ENCODE results near the gene GCN1. TPM values are rescaled to one million over a fixed set of nuclear protein-coding genes. Genes with fewer than 3 reads are reported as not detected.

GCN1 gene
- total and polyA plus RNA-seq, 2 of the 8 experiments (the other 6 are each of a cell fraction or from before 2014, with no cell fraction given): 61.4 to 133 TPM

DNA sequence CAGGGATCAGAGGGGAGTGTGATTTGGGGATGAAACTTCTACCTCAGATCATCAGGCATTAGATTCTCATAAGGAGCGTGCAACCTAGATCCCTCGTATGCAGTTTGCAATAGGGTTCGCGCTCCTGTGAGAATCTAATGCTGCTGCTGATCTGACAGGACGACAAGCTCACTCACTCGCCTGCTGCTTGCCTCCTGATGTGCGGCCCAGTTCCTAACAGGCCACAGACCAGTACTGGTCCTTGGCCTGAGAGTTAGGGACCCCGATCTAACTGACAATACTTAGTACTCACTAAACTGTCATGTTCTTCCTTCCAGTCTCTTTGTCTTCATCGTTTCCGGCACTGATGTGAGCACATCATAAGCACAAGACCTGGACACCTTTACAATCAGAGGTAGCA is 11.7 kb upstream of the GCN1 start:
- H3K27me3 ChIP-seq (replicated peaks in 1 of 4; ENCODE audit: control insufficient read depth in 3 of 4, extremely low read depth in 1 of 4, insufficient read depth in 3 of 4, low read length in 3 of 4): no peaks in the 10 kb centered on the region
- H4K8ac ChIP-seq (ENCODE audit: extremely low read depth, insufficient read depth, low read length): no peak overlapping the region
- ChIA-PET CTCF (ENCODE audit: partially characterized antibody) (interaction anchor here (0.8 to 1.9 kb wide), 3 partner anchors 9 to 22 kb away, joined by 3 to 6 read pairs (median 4); no protein-coding TSS in a partner anchor), POLR2A (ENCODE audit: partially characterized antibody) (interaction anchor here (29.0 to 88.3 kb wide), 3 partner anchors 7 to 61 kb away, joined by 1305 to 4270 read pairs (median 1305); partner anchors contain the start of genes GCN1, PXN, RNU4-1 and RNU4-2)
- TF ChIP-seq TBP (IDR thresholded peaks at IDR 0.05; ENCODE audit: low read depth, low read length) (no peak), TEAD4 (IDR thresholded peaks at IDR 0.05; ENCODE audit: low read depth, low read length) (no peak), POLR2A (IDR thresholded peaks at IDR 0.05; ENCODE audit: control extremely low read depth in 1 of 2, low read depth in 2 of 2, low read length in 2 of 2) (no peak), PHF8 (conservative IDR thresholded peaks at IDR 0.05; ENCODE audit: low read depth, low read length) (no peak)
- peaks cover 0 to 2% (median under 1%) of the 10 kb centered on the region in 4 experiments; a peak in 1 of 7 replicates for H3K4me1 ChIP-seq (replicated peaks in 1 of 4; ENCODE audit: control insufficient read depth in 3 of 4, insufficient read depth in 4 of 4, low read length in 3 of 4)
- H4K20me1 ChIP-seq (replicated peaks in 1 of 2; ENCODE audit: control insufficient read depth in 1 of 2, insufficient read depth in 2 of 2, low read length in 2 of 2): no peaks in the 10 kb centered on the region
- no peak overlapping the region for H2BK15ac ChIP-seq (ENCODE audit: low read length)
- H3K9me3 ChIP-seq (ENCODE audit: insufficient read depth in 2 of 2, low read depth in 1 of 2, low read length in 1 of 2): no peaks in the 10 kb centered on the region
- H3K18ac ChIP-seq (ENCODE audit: extremely low read depth, low read length): no peak overlapping the region
- H3K27ac ChIP-seq (ENCODE audit: low read depth, low read length): no peak overlapping the region
- H3K79me2 ChIP-seq (ENCODE audit: control insufficient read depth in 1 of 2, insufficient read depth in 2 of 2, low read length in 2 of 2): peaks cover 0 to 6% of the 10 kb centered on the region in 2 experiments; a peak in 2 of 4 replicates
- peaks cover 3% of the 10 kb centered on the region; the same call in 1 of the 2 replicates for H3K23me2 ChIP-seq (ENCODE audit: low read depth, low read length)
- no peak overlapping the region for H2BK12ac ChIP-seq (ENCODE audit: low read depth, low read length)
- no peak overlapping the region for H4K91ac ChIP-seq (replicated peaks; ENCODE audit: insufficient read length, low read length)
- H3K36me3 ChIP-seq (ENCODE audit: control insufficient read depth in 2 of 4, insufficient read depth in 4 of 4, low read length in 3 of 4): peaks cover 7 to 32% (median 22%) of the 10 kb centered on the region in 4 experiments
- H2AK5ac ChIP-seq (ENCODE audit: low read depth, low read length): no peak overlapping the region
- no peak overlapping the region for H3K4ac ChIP-seq (replicated peaks; ENCODE audit: insufficient read length, low read depth, low read length)
- no peaks in the 10 kb centered on the region for H3K79me1 ChIP-seq (ENCODE audit: low read depth, low read length)
- WGBS, 2 experiments (ENCODE audit: extremely low coverage in 1 of 2, insufficient coverage in 1 of 2, insufficient read length in 1 of 2, insufficient replicate concordance in 2 of 2, low coverage in 1 of 2, low lambda C conversion rate in 2 of 2, missing lambda C conversion rate in 1 of 2): 98% methylated on average over 10 of the region's 10 CpGs; no CpG with 5 or more reads in 1 of the 2 experiments
- no peak overlapping the region for H2BK120ac ChIP-seq (replicated peaks; ENCODE audit: low read depth, low read length)
- H3K14ac ChIP-seq (ENCODE audit: insufficient read length): no peak overlapping the region
- H3K23ac ChIP-seq (ENCODE audit: insufficient read length): no peak overlapping the region
- no peak overlapping the region for H3K9ac ChIP-seq (replicated peaks in 1 of 4; ENCODE audit: extremely low read depth in 1 of 4, low read depth in 3 of 4, low read length in 3 of 4)
- no peak overlapping the region for H4K5ac ChIP-seq (ENCODE audit: insufficient read length, low read depth, low read length)
- no peak overlapping the region for H3K4me2 ChIP-seq (ENCODE audit: insufficient read depth in 1 of 2, low read depth in 2 of 2, low read length in 2 of 2)
- H3K56ac ChIP-seq (replicated peaks; ENCODE audit: insufficient read length, low read depth, low read length): no peak overlapping the region
- H3K4me3 ChIP-seq (ENCODE audit: extremely low read depth in 1 of 4, insufficient read depth in 2 of 4, low read depth in 3 of 4, low read length in 4 of 4): no peak overlapping the region
- DNase-seq (ENCODE audit: low read depth in 1 of 2, low spot score in 2 of 2) (no peak), FAIRE-seq (no peak)
- no peak overlapping the region for H2BK20ac ChIP-seq (ENCODE audit: low read length)
- H2BK5ac ChIP-seq (ENCODE audit: low read depth, low read length): no peak overlapping the region
- H2AFZ ChIP-seq (ENCODE audit: low read length): no peak overlapping the region

All from H1 (cell line).